GM21619 (cell line): ENCODE results near the gene JPT2.
"Not testable (repeated sequence)": the region's sequence is repeated elsewhere in the genome, so short reads cannot be mapped to it uniquely, and the experiment has no call there.

Experiments
- ATAC-seq: cut with Tn5 transposase; IDR thresholded peaks from one replicate; pipeline ENCODE4 v1.9.1; 2021; ENCODE audit not compliant: unreplicated experiment

JPT2 gene

DNA sequence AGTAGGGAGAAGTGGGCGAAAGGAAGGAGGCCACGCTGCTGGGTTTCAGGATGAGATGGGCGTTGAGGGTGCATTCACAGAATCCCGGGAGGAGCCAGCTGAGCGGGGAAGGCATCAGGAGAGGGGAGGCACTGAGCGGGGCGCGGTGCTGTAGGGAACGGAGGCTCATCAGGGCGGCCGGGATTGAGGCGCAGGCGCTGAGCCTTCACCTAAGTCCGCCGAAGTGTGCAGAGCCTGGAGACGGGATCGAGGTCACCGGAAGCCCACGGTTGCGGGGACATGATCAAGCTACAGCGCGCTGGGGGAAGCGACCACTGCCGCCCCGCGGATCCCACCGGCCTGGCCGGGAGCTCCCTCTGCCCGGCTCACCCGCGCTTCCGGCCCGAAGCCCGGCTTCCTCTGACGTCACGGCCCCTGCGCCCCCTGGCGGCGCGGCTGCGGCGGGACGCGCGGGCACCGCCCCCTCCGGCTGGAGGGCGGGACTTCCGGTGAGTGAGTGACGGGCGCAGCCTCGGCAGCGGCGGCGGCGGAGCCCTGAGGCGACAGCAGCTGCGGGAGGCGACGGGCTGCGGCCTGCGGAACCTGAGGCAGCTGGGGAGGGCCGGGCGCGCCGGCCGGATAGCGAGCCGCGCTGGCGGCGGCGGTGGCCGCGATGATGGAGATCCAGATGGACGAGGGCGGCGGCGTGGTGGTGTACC lies 27.8 kb downstream of the JPT2 start, which contains the start of gene MAPK8IP3:
TSS of gene MAPK8IP3 (plus strand) at position 508 of the 698 bp plus-strand sequence. CDS start at position 653, 145 bp downstream.
- peak; percentile 77 for ATAC-seq

- ATAC-seq, result peak; percentile 9
Observed at GRCh38 chr16:1706386-1707192, 28.5 kb downstream of the JPT2 start.

DNA sequence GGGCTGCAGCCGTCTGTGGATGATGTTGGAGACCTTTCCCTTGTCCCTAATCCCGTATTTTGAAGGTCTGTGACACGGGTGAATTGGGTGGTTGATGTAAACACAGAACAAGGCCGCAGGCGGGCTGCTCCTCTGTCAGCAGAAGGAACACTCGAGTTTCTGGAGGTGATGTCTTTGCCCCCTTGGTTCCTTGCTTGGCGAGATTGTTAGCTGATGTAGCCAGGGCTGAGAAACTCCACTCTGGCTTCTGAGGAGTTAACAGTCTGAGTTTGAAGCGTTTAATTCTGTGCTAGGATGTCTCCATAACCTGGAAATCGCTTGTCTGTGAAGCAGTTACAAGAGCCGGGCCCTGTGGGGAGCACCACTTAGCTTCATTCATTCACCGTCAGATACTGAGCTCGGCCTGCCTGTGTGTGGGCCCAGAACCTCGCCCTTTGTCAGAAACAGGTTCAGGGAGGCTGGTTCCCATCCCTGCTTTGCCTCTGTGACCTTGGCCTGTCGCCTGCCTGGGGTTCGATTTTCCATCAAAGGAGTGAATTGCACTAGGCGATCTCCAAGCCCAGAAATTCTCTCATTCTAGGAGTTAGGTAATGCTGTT lies 29.2 kb downstream of the JPT2 start:
- ATAC-seq, result no peak

- no peak for ATAC-seq
Observed at GRCh38 chr16:1708083-1708767, 30.1 kb downstream of the JPT2 start.

GRCh38 chr16:1708768-1709180 lies 30.7 kb downstream of the JPT2 start:
- no peak for ATAC-seq

DNA sequence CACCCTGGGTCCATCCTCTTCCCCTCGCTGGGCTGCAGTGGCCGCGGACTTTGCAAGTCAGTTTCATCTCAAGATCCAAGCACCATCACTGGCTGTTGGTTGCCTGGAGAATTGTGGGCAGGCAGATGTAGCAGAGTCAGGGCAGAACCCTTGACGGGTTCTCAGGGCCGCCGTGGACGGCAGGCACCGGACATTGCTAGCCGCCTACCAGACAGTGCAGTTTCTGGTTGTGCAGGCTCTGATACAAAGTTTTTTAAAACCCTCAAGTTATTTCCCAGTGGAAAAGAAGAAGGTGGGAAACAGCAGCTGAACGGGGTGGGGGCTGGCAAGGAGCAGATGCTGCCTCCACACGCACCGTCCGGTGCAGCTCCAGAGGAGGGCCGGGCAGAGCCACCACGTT lies 31.3 kb downstream of the JPT2 start:
- no peak for ATAC-seq

GRCh38 chr16:1710811-1711507 lies 32.9 kb downstream of the JPT2 start:
- ATAC-seq, result no peak

GRCh38 chr16:1712791-1713261 lies 34.7 kb downstream of the JPT2 start:
- no peak for ATAC-seq

DNA sequence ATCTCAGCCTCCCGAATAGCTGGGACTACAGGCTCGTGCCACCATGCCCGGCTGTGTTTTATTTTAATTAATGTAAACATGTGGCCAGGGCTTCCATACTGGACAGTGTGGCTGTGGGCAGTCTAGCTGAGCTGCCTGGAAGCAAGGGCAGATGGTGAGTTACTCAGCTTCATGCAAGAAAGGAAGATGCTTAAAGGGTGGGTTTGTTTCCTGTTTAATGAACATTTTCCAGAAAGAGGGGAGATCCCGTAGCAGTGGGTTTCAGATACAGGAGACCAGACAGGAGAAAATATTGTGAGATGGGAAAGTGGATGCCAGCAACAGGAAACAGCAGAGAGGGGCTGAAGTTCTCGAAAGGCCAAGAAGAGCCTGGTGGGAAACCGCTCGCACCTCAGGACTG lies 35.3 kb downstream of the JPT2 start:
- no peak for ATAC-seq

DNA sequence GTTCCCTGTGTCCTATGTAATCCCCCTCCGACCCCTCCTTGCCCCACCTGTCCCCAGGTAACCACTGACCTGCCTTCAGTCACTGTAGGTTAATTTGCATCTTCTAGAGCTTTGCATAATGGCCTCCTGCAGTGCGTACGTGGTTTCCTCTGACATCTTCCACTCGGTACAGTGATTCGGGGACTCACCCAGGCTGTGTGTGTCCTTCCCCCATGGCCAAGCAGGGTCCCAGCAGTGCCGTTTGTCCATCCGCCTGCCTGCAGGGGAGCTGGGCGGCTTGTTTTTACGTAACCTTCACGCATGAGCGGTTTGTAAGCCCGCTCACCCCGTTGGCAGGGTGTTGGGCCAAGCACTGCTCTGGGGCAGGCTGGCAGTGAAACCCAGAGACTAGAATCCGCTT lies 35.9 kb downstream of the JPT2 start:
- no peak for ATAC-seq

DNA sequence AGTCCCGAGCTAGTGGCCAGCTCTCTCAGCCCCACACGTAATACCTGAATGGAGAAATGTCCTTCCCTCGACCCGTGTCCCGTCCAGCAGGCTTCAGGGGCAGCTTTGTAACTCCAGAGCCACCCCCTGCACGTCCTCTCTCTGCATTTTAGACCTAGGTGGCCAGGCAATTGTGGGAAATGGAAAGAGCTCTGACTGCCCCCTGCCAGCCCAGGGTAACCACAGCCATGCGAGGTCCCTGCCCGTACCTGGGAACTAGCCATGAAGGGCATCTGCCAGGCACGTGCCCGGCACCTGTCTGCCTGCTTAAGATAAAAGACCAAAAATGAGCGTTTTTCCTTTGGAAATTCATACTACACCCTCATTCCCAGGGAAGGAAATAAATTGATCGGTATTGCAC lies 37.1 kb downstream of the JPT2 start:
- ATAC-seq, result no peak

DNA sequence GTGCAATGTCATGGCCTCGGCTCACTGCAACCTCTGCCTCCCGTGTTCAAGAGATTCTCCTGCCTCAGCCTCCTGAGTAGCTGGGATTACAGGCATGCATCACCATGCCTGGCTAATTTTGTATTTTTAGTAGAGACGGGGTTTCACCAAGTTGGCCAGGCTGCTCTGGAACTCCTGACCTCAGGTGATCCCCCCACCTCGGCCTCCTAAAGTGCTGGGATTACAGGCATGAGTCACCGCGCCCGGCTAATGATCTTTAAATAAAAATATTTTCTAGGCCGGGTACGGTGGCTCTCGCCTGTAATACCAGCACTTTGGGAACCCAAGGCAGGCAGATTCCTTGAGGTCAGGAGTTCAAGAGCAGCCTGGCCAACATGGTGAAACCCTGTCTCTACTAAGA lies 40.2 kb downstream of the JPT2 start:
- not testable (repeated sequence) for ATAC-seq

GRCh38 chr16:1719559-1720229 lies 41.6 kb downstream of the JPT2 start:
- not testable (repeated sequence) for ATAC-seq

GRCh38 chr16:1721372-1721771 lies 43.3 kb downstream of the JPT2 start:
- no peak for ATAC-seq

- no peak for ATAC-seq
Observed at GRCh38 chr16:1723450-1724147, 45.5 kb downstream of the JPT2 start.

DNA sequence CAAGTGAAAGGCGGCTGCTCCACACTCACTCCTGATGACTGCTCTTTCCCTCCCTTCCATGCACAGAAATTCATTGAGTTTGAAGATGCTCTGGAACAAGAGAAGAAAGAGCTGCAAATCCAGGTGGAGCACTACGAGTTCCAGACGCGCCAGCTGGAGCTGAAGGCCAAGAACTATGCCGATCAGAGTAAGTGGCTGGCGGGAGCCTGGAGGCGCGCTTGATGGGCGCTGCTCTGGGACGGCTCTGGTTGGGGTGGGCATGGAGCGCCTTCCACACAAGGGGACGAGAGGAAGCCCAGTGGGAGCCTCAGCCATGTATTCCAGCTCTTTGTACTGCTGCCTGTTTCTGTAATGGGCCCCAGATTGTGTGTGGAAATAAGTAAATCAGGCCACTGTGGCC lies 46.4 kb downstream of the JPT2 start:
- ATAC-seq, result no peak

GRCh38 chr16:1726661-1727502 lies 48.8 kb downstream of the JPT2 start:
- ATAC-seq, result no peak
